Stimulated activated CD4-positive, alpha-beta T cell treated with anti-CD3 and anti-CD28 coated beads, Interleukin-12 subunit alpha, Interleukin-12 subunit beta, amount 100 ng/mL, for 48 hours (primary cell): ENCODE results near the gene C1orf159.

Source experiments
- DNase-seq, 3 donors: peaks; one replicate each; pipeline ENCODE4 v3.0.0-alpha.2; 2020; ENCODE audit warnings: low read depth in 2 of 3, low spot score in 1 of 3

The C1orf159 gene

GRCh38 chr1:1132956-1133750 lies 17.3 kb upstream of the C1orf159 start:
- DNase-seq, result no peak

- DNase-seq, result no peak
Observed at GRCh38 chr1:1132042-1132950, 16.4 kb upstream of the C1orf159 start.

GRCh38 chr1:1130206-1131120 lies 14.6 kb upstream of the C1orf159 start:
- DNase-seq, result no peak

- no peak for DNase-seq
Observed at GRCh38 chr1:1129381-1129821, 13.5 kb upstream of the C1orf159 start.

GRCh38 chr1:1128454-1129139 lies 12.7 kb upstream of the C1orf159 start:
- no peak for DNase-seq

- no peak for DNase-seq
Observed at GRCh38 chr1:1127551-1128451, 11.9 kb upstream of the C1orf159 start.

- DNase-seq, result no peak
Observed at GRCh38 chr1:1125945-1126344, 10.1 kb upstream of the C1orf159 start.

- no peak for DNase-seq
Observed at GRCh38 chr1:1124786-1125642, 9.1 kb upstream of the C1orf159 start.

GRCh38 chr1:1124508-1124785 lies 8.6 kb upstream of the C1orf159 start:
- DNase-seq, result no peak

GRCh38 chr1:1123581-1124507 lies 8.0 kb upstream of the C1orf159 start:
- no peak for DNase-seq

- no peak for DNase-seq
Observed at GRCh38 chr1:1122981-1123480, 7.1 kb upstream of the C1orf159 start.

GRCh38 chr1:1122078-1122811 lies 6.4 kb upstream of the C1orf159 start:
- DNase-seq, result peak; percentile 66 to 83 (median 81)

GRCh38 chr1:1121611-1122077 lies 5.8 kb upstream of the C1orf159 start:
- DNase-seq, result no peak

- no peak for DNase-seq
Observed at GRCh38 chr1:1120866-1121591, 5.1 kb upstream of the C1orf159 start.

GRCh38 chr1:1120096-1120495 lies 4.2 kb upstream of the C1orf159 start:
- no peak for DNase-seq
